ENCODE results near the gene HCFC1R1. TPM values are rescaled to one million over a fixed set of nuclear protein-coding genes. Genes with fewer than 3 reads are reported as not detected.

The HCFC1R1 gene
- total RNA-seq, 2 experiments from 2014 or later = 24.2 to 24.8 TPM

DNA sequence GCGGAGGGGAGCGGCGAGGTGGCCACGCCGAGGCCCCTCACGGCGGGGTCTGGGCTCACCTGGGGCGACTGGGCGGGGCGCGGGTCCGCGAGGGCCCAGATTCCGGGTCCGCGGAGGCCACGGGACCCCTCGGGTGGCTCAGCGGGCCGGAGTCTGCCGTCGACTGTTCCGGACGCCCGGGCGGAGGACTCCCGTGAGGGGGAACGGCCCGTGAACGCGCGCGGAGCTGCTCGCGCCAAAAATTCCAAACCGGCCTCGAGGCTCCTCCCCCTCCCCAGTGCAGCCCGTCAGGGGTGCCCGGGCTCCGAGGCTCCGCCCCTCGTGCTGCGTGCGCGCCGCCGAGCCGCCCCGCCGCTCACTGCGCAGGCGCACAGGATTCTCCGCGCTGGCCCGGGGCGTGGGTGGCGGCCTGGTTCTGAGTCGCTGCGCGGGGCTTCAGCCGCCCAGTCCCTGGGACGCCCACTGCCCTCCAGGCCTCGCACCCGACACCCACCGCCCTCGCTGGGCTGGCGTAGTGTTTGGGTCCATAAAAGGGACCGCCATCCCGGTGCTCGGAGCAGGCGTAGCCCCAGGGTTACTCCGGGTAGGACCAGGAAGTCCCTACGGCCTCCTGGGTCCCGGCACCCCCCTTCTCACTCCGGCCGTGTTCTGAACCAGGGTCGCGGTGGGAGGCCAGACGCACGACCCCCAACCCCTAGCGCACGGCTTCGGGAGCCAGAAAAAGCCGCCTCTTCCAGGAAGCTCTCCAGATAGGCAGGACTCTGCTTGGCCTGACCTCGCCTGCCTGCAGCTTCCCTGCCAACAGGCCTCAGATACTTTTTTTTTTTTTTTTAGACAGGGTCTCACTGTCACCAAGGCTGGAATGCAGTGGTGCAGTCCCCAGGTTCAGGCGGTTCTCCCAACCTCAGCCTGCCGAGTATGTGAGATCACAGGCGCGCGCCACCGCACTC, 43.2 kb downstream of the HCFC1R1 start, which contains the start of gene PKMYT1:
TSS of gene PKMYT1 (minus strand) at position 220 of the 950 bp plus-strand sequence. CDS start 789 bp downstream, outside the sequence.
- ChIA-PET POLR2A (interaction anchor here (0.6 to 3.6 kb wide), 7 partner anchors 9 to 448 kb away, joined by 3 to 20 read pairs (median 4); partner anchors contain the start of gene PAQR4), CTCF (interaction anchor here (0.9 to 2.6 kb wide), 8 partner anchors 8 to 100 kb away, joined by 3 to 10 read pairs (median 4); no protein-coding TSS in a partner anchor)
- H3K9me3 Mint-ChIP-seq = no peaks in the 10 kb centered on the region
- H3K4me3 Mint-ChIP-seq = peak within 1 kb of the TSS; percentile 87
- H3K27me3 Mint-ChIP-seq = no peaks in the 10 kb centered on the region
- peaks cover 31% of the 10 kb centered on the region for H3K36me3 Mint-ChIP-seq (ENCODE audit: low read depth)
- peak; percentile 94 for DNase-seq
- peak; percentile 94 for ATAC-seq
- peaks cover 13% of the 10 kb centered on the region for H3K4me1 Mint-ChIP-seq (ENCODE audit: low read depth)
- TF ChIP-seq CTCF (IDR thresholded peaks at IDR 0.05) = no peak
- intact Hi-C loops (cut with micrococcal nuclease) = no loop called here
- H3K27ac Mint-ChIP-seq = peak within 1 kb of the TSS; percentile 86

- Mint-ChIP-seq H3K27ac (peak overlapping the region; percentile 75), H3K9me3 (no peaks in the 10 kb centered on the region), H3K4me3 (peak overlapping the region; percentile 87), H3K27me3 (no peaks in the 10 kb centered on the region), H3K4me1 (ENCODE audit: low read depth) (peaks cover 13% of the 10 kb centered on the region), H3K36me3 (ENCODE audit: low read depth) (peaks cover 33% of the 10 kb centered on the region)
- ATAC-seq (no peak), DNase-seq (peak; percentile 39)
- ChIA-PET CTCF (interaction anchor here (1.5 to 2.6 kb wide), 4 partner anchors 9 to 70 kb away, joined by 4 to 10 read pairs (median 6); no protein-coding TSS in a partner anchor), POLR2A (interaction anchor here (0.9 to 3.6 kb wide), 5 partner anchors 8 to 42 kb away, joined by 3 to 20 read pairs (median 4); partner anchors contain the start of gene PAQR4)
- no peak for TF ChIP-seq CTCF (IDR thresholded peaks at IDR 0.05)
- intact Hi-C loops (cut with micrococcal nuclease) = no loop called here
Observed at GRCh38 chr16:2979669-2980226, 44.0 kb downstream of the HCFC1R1 start.

- DNase-seq = no peak
- intact Hi-C loops (cut with micrococcal nuclease) = no loop called here
- Mint-ChIP-seq H3K4me3 (no peak overlapping the region), H3K27ac (no peak overlapping the region), H3K36me3 (ENCODE audit: low read depth) (peaks cover 39% of the 10 kb centered on the region), H3K27me3 (no peaks in the 10 kb centered on the region), H3K9me3 (no peaks in the 10 kb centered on the region), H3K4me1 (ENCODE audit: low read depth) (peaks cover 9% of the 10 kb centered on the region)
- CTCF ChIA-PET = interaction anchor here (0.8 to 2.1 kb wide), 5 partner anchors 7 to 57 kb away, joined by 3 to 8 read pairs (median 5); no protein-coding TSS in a partner anchor
- no peak for TF ChIP-seq CTCF (IDR thresholded peaks at IDR 0.05)
- no peak for ATAC-seq
- POLR2A ChIA-PET = interaction anchor here (1.4 to 3.6 kb wide), 2 partner anchors 8 to 10 kb away, joined by 8 to 20 read pairs; partner anchors contain the start of gene PAQR4
Observed at GRCh38 chr16:2977440-2977839, 46.3 kb downstream of the HCFC1R1 start.

DNA sequence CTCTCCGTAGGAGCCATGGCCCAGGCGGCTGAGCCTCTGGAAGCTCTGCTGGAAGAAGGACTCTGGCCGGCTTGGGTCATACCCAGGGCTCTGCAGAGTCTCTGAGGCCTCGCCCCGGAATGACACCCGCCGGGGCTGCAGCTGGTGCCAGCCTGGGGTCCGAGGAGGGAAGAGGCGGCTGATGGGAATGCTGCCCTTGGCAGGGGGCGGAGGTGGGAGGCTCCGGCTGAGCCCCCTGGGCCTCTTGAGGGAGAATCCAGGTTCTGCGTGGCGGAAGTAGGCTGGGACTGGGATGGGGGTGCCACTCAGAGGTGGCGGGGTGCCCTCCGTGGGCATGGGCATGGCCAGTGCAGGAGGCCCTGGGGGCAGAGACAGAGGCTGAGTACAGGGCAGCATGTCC, 47.1 kb downstream of the HCFC1R1 start:
- TF ChIP-seq CTCF (IDR thresholded peaks at IDR 0.05) = no peak
- Mint-ChIP-seq H3K27ac (no peak overlapping the region), H3K4me1 (ENCODE audit: low read depth) (peaks cover 7% of the 10 kb centered on the region), H3K27me3 (no peaks in the 10 kb centered on the region), H3K4me3 (no peak overlapping the region), H3K36me3 (ENCODE audit: low read depth) (peaks cover 46% of the 10 kb centered on the region), H3K9me3 (no peaks in the 10 kb centered on the region)
- intact Hi-C loops (cut with micrococcal nuclease) = no loop called here
- ATAC-seq = no peak
- ChIA-PET POLR2A (interaction anchor here (1.4 kb wide), 1 partner anchor 10 kb away, joined by 8 read pairs; no protein-coding TSS in a partner anchor), CTCF (interaction anchor here (2.1 kb wide), 1 partner anchor 15 kb away, joined by 8 read pairs; no protein-coding TSS in a partner anchor)
- no peak for DNase-seq
